GM21717 (cell line): Measurements from ENCODE around the gene PCDHB7.
"Not testable (repeated sequence)": the region's sequence is repeated elsewhere in the genome, so short reads cannot be mapped to it uniquely, and the experiment has no call there.

ENCODE experiments used
- ATAC-seq: cut with Tn5 transposase; IDR thresholded peaks from one replicate; pipeline ENCODE4 v1.9.1; 2021; ENCODE audit warnings: mild to moderate bottlenecking, moderate library complexity; ENCODE audit not compliant: unreplicated experiment

The PCDHB7 gene

DNA sequence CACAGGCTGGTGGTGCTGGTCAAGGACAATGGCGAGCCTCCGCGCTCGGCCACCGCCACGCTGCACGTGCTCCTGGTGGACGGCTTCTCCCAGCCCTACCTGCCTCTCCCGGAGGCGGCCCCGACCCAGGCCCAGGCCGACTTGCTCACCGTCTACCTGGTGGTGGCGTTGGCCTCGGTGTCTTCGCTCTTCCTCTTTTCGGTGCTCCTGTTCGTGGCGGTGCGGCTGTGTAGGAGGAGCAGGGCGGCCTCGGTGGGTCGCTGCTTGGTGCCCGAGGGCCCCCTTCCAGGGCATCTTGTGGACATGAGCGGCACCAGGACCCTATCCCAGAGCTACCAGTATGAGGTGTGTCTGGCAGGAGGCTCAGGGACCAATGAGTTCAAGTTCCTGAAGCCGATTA, 43.6 kb downstream of the PCDHB7 start:
- ATAC-seq: not testable (repeated sequence)

DNA sequence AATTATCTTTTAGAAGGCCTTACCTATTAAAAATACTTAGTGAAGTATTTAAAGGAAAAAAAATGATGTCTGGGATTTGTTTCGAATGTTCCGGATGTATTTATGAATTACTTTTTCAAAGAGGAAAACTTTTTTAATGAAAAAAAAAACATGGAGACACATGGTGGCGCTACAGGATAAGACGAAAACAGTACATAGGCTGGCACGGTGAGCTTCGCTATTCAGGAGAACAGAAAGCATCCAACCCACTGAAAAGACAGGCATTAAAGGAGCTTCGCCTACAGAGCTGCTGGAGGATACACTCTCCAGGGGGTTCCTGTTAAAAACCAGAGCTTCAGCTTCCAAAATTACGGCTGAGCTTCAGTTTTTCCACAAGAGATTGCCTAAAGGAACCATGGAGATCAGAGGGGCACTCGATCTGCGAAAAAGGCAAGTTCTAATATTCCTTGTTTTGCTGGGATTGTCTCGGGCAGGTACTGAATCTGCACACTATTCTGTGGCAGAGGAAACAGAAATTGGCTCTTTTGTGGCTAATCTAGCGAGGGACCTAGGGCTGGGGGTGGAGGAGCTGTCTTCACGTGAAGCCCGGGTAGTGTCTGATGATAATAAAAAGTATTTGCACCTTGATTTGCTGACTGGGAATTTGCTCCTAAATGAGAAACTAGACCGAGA, 50.8 kb downstream of the PCDHB7 start, which contains the start of gene PCDHB14:
Gene PCDHB14, plus strand, starts transcription at position 232 of the 672 bp plus-strand sequence. Its CDS starts 163 bp downstream, at position 395.
- no peak for ATAC-seq

DNA sequence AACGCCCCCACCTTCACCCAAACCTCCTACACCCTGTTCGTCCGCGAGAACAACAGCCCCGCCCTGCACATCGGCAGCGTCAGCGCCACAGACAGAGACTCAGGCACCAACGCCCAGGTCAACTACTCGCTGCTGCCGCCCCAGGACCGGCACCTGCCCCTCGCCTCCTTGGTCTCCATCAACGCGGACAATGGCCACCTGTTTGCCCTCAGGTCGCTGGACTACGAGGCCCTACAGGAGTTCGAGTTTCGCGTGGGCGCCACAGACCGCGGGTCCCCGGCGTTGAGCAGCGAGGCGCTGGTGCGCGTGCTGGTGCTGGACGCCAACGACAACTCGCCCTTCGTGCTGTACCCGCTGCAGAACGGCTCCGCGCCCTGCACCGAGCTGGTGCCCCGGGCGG, 52.4 kb downstream of the PCDHB7 start:
- ATAC-seq: not testable (repeated sequence)

DNA sequence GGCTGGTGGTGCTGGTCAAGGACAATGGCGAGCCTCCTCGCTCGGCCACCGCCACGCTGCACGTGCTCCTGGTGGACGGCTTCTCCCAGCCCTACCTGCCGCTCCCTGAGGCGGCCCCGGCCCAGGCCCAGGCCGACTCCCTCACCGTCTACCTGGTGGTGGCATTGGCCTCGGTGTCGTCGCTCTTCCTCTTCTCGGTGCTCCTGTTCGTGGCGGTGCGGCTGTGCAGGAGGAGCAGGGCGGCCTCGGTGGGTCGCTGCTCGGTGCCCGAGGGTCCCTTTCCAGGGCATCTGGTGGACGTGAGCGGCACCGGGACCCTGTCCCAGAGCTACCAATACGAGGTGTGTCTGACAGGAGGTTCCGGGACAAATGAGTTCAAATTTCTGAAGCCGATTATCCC, 53.0 kb downstream of the PCDHB7 start:
- ATAC-seq: not testable (repeated sequence)
